IMR-90 (cell line): ENCODE measurements around the gene TNFRSF14. TPM values are rescaled to one million over a fixed set of nuclear protein-coding genes. Genes with fewer than 3 reads are reported as not detected.

Source experiments
- ATAC-seq: fragments of 200-7000 bp; cut with Tn5 transposase; 2 replicates; pipeline ENCODE4 v1.9.1; 2020; ENCODE audit warnings: low read depth, mild to moderate bottlenecking, moderate library complexity
- BruUV-seq: library from RNA; stranded (reverse); fragments of 400-500 nt; replicated peaks from 2 replicates; lab custom pipeline; 2021; lab: Mats Ljungman, UMichigan
- CTCF ChIA-PET: fragments of 300-600 bp; formaldehyde crosslinking; extraction: SDS; loops from one replicate; lab custom pipeline; 2021; ENCODE audit warnings: antibody characterized with exemption; lab: Yijun Ruan, JAX
- POLR2A ChIA-PET: fragments of 300-600 bp; sonication (Branson Sonifier 250); formaldehyde crosslinking; loops from one replicate; lab custom pipeline; 2022; ENCODE audit warnings: antibody characterized with exemption; ENCODE audit not compliant: unreplicated experiment; lab: Charles Lee
- DNase-seq: peaks from one replicate; pipeline ENCODE4 v3.0.0; 2013
- H2AFZ ChIP-seq: replicated peaks from 2 replicates; pipeline ENCODE3; 2013; ENCODE audit warnings: low read length, mild to moderate bottlenecking; ENCODE audit not compliant: poor library complexity
- H2AK5ac ChIP-seq: 2 replicates; pipeline ENCODE4 v1.6.1; 2013; ENCODE audit warnings: low read depth, low read length, inconsistent platforms
- H2AK9ac ChIP-seq: replicated peaks from 2 replicates; pipeline ENCODE3; 2013; ENCODE audit warnings: mild to moderate bottlenecking, low read depth, low read length, moderate library complexity; ENCODE audit not compliant: poor library complexity
- H2BK120ac ChIP-seq: 2 replicates; pipeline ENCODE4 v1.6.1; 2013; ENCODE audit warnings: low read depth, low read length, inconsistent platforms
- H2BK15ac ChIP-seq: 3 replicates; pipeline ENCODE4 v1.6.1; 2013; ENCODE audit warnings: low read depth, low read length, inconsistent platforms
- H2BK20ac ChIP-seq: 2 replicates; pipeline ENCODE4 v1.6.1; 2013; ENCODE audit warnings: low read depth, mild to moderate bottlenecking, inconsistent platforms, low read length, moderate library complexity
- H2BK5ac ChIP-seq: 2 replicates; pipeline ENCODE4 v1.6.1; 2013; ENCODE audit warnings: mild to moderate bottlenecking, low read depth, low read length, inconsistent platforms; ENCODE audit not compliant: poor library complexity, severe bottlenecking
- H3K14ac ChIP-seq: replicated peaks from 2 replicates; pipeline ENCODE4 v1.6.1; 2013; ENCODE audit warnings: low read depth, low read length, inconsistent platforms
- H3K18ac ChIP-seq: 2 replicates; pipeline ENCODE4 v1.6.1; 2013; ENCODE audit warnings: low read depth, low read length, control low read depth
- H3K23ac ChIP-seq: 2 replicates; pipeline ENCODE4 v1.6.1; 2013; ENCODE audit warnings: low read depth, low read length, inconsistent platforms
- H3K27ac ChIP-seq: 2 replicates; pipeline ENCODE4 v1.5.1; 2013; ENCODE audit warnings: mild to moderate bottlenecking, control low read depth, low read length; ENCODE audit not compliant: insufficient read depth
- H3K27me3 ChIP-seq: 2 replicates; pipeline ENCODE4 v1.6.1; 2013; ENCODE audit warnings: low read length; ENCODE audit not compliant: control insufficient read depth, insufficient read depth
- H3K36me3 ChIP-seq: 2 replicates; pipeline ENCODE4 v1.6.1; 2013; ENCODE audit warnings: low read length, mixed read lengths; ENCODE audit not compliant: control insufficient read depth, insufficient read depth
- H3K4ac ChIP-seq: 2 replicates; pipeline ENCODE4 v1.6.1; 2013; ENCODE audit warnings: low read depth, low read length, inconsistent platforms
- H3K4me1 ChIP-seq: 2 replicates; pipeline ENCODE4 v1.6.1; 2013; ENCODE audit warnings: low read length, mixed read lengths; ENCODE audit not compliant: control insufficient read depth, insufficient read depth
- H3K4me2 ChIP-seq: 2 replicates; pipeline ENCODE4 v1.6.1; 2013; ENCODE audit warnings: low read depth, mild to moderate bottlenecking, control low read depth, low read length, moderate library complexity
- H3K4me3 ChIP-seq: 2 replicates; pipeline ENCODE4 v1.5.1; 2013; ENCODE audit warnings: low read depth, mild to moderate bottlenecking, control low read depth, low read length, moderate library complexity; ENCODE audit not compliant: insufficient read depth
- H3K56ac ChIP-seq: 2 replicates; pipeline ENCODE4 v1.6.1; 2013; ENCODE audit warnings: low read length, inconsistent platforms; ENCODE audit not compliant: insufficient read depth; ENCODE audit errors: extremely low read depth
- H3K79me1 ChIP-seq, 2 experiments: 2 replicates each; pipeline ENCODE4 v1.6.1; 2013; ENCODE audit warnings: low read length in 2 of 2, inconsistent platforms in 1 of 2, low read depth in 1 of 2
- H3K9ac ChIP-seq: 2 replicates; pipeline ENCODE4 v1.6.1; 2013; ENCODE audit warnings: low read depth, low read length, control low read depth
- H3K9me1 ChIP-seq: 2 replicates; pipeline ENCODE4 v1.6.1; 2013; ENCODE audit warnings: low read length, inconsistent platforms; ENCODE audit not compliant: insufficient read depth
- H3K9me3 ChIP-seq: 2 replicates; pipeline ENCODE4 v1.6.1; 2013; ENCODE audit warnings: low read length; ENCODE audit not compliant: control insufficient read depth, insufficient read depth
- H4K20me1 ChIP-seq: 2 replicates; pipeline ENCODE4 v1.6.1; 2013; ENCODE audit warnings: low read length, inconsistent platforms; ENCODE audit not compliant: insufficient read depth
- H4K5ac ChIP-seq: 2 replicates; pipeline ENCODE4 v1.6.1; 2013; ENCODE audit warnings: mild to moderate bottlenecking, low read depth, low read length, control low read depth
- H4K8ac ChIP-seq, 2 experiments: 2 replicates each; pipeline ENCODE4 v1.6.1; 2013; ENCODE audit warnings: low read depth in 2 of 2, low read length in 2 of 2, control low read depth in 1 of 2, inconsistent platforms in 1 of 2
- H4K91ac ChIP-seq: 2 replicates; pipeline ENCODE4 v1.6.1; 2013; ENCODE audit warnings: low read depth, low read length, inconsistent platforms; ENCODE audit not compliant: insufficient read depth
- BHLHE40 ChIP-seq: fragments of 150-350 bp; IDR thresholded peaks from 2 replicates; pipeline ENCODE4 v1.6.1; 2016; ENCODE audit warnings: mild to moderate bottlenecking, low read depth, low read length
- CHD1 ChIP-seq: IDR thresholded peaks from 2 replicates; pipeline ENCODE4 v1.6.1; 2012; ENCODE audit warnings: low read depth, low read length, improper control_type of control experiment
- ELK1 ChIP-seq: fragments of 150-350 bp; IDR thresholded peaks from 2 replicates; pipeline ENCODE4 v1.6.1; 2016; ENCODE audit warnings: low read depth, mild to moderate bottlenecking, low read length, moderate library complexity, borderline replicate concordance
- FOS ChIP-seq: fragments of 150-350 bp; IDR thresholded peaks from 2 replicates; pipeline ENCODE4 v1.6.1; 2016; ENCODE audit warnings: low read depth, low read length
- MAZ ChIP-seq: IDR thresholded peaks from 2 replicates; pipeline ENCODE4 v1.6.1; 2012; ENCODE audit warnings: low read depth, mild to moderate bottlenecking, low read length, improper control_type of control experiment, moderate library complexity, borderline replicate concordance
- MXI1 ChIP-seq: IDR thresholded peaks from 2 replicates; pipeline ENCODE4 v1.6.1; 2012; ENCODE audit warnings: low read depth, mild to moderate bottlenecking, low read length, moderate library complexity, borderline replicate concordance
- NFE2L2 ChIP-seq: fragments of 150-350 bp; IDR thresholded peaks from 2 replicates; pipeline ENCODE4 v1.6.1; 2016; ENCODE audit warnings: low read depth, mild to moderate bottlenecking, low read length
- POLR2A ChIP-seq: IDR thresholded peaks from 2 replicates; pipeline ENCODE4 v1.6.1; 2012; ENCODE audit warnings: mild to moderate bottlenecking, low read depth, low read length
- RAD21 ChIP-seq: IDR thresholded peaks from 2 replicates; pipeline ENCODE4 v1.6.1; 2012; ENCODE audit warnings: low read length, improper control_type of control experiment
- RCOR1 ChIP-seq: IDR thresholded peaks from 2 replicates; pipeline ENCODE4 v1.6.1; 2012; ENCODE audit warnings: mild to moderate bottlenecking, low read length, improper control_type of control experiment; ENCODE audit not compliant: insufficient replicate concordance
- RFX5 ChIP-seq: IDR thresholded peaks from 2 replicates; pipeline ENCODE4 v1.8.0; 2012; ENCODE audit warnings: low read depth, mild to moderate bottlenecking, low read length, moderate library complexity
- USF2 ChIP-seq: fragments of 150-350 bp; IDR thresholded peaks from 2 replicates; pipeline ENCODE4 v1.6.1; 2017; ENCODE audit warnings: mild to moderate bottlenecking, antibody characterized with exemption, low read length, low read depth
- WGBS, 2 experiments: methylation state at CpG; one replicate each; pipeline versions ENCODE4 v1.1.5 to v1.1.7; 2013; ENCODE audit warnings: missing lambda C conversion rate in 2 of 2; ENCODE audit not compliant: insufficient read length in 1 of 2; ENCODE audit errors: extremely low coverage in 2 of 2; 5-methylcytosine and 5-hydroxymethylcytosine counted together
- dilution Hi-C: fragments of 300-500 bp; cut with HindIII; formaldehyde crosslinking; loops from one replicate; pipeline ENCODE4 v1.14.3; 2018; ENCODE audit warnings: low sequenced_read_pairs; ENCODE audit not compliant: unreplicated experiment
- in situ Hi-C: fragments of 300-500 bp; cut with MboI; formaldehyde crosslinking; loops from 3 replicates; pipeline ENCODE4 v1.14.3; 2019; ENCODE audit warnings: low sequenced_read_pairs, inconsistent platforms, mixed read lengths
- intact Hi-C: fragments of 100-400 bp; cut with micrococcal nuclease; formaldehyde crosslinking; loops from 2 replicates; pipeline ENCODE4 v1.10.0; 2022
- polyA plus RNA-seq, 3 experiments: library from polyadenylated mRNA; depleted of rRNA; stranded (reverse); fragments of >200 nt; gene quantifications; 2 replicates each; pipeline ENCODE4 v1.2.3, GENCODE V29; 2012; ENCODE audit warnings: low replicate concordance in 1 of 3
- total RNA-seq: library from RNA; depleted of rRNA; stranded (reverse); fragments of >200 nt; gene quantifications from 2 replicates; pipeline ENCODE4 v1.2.3, GENCODE V29; 2012

TNFRSF14 gene
- total and polyA plus RNA-seq, 2 of the 4 experiments (the other 2 are of a cell fraction) = 1.3 to 4.2 TPM

GRCh38 chr1:2586154-2587070 is 30.2 kb downstream of the TNFRSF14 start, which contains the start of gene PRXL2B:
Gene PRXL2B (plus strand): TSS chr1:2586777. CDS start chr1:2586886, 109 bp downstream.
- peaks cover 2% of the 10 kb centered on the region; the same call in 1 of the 2 replicates for H3K36me3 ChIP-seq
- no TSS peak for BruUV-seq
- DNase-seq = peak; percentile 98
- TF ChIP-seq POLR2A (no peak), RFX5 (no peak), USF2 (no peak), ELK1 (no peak), NFE2L2 (no peak), RCOR1 (no peak), MXI1 (peak; percentile 52; the same call in 1 of the 2 replicates), BHLHE40 (no peak), RAD21 (no peak), CHD1 (no peak), FOS (no peak), MAZ (peak; percentile 57; the same call in 1 of the 2 replicates)
- peak within 1 kb of the TSS; percentile 81; the same call in 1 of the 2 replicates for H3K23ac ChIP-seq
- peak within 1 kb of the TSS; percentile 92 for H3K14ac ChIP-seq
- in situ Hi-C loops = no loop called here
- peak within 1 kb of the TSS; percentile 40 for H4K5ac ChIP-seq
- peak within 1 kb of the TSS; percentile 95 for H3K4me3 ChIP-seq
- H3K4me1 ChIP-seq = peaks cover 14% of the 10 kb centered on the region
- ChIA-PET POLR2A (no interaction called here), CTCF (interaction anchor here (1.1 kb wide), 1 partner anchor 25 kb away, joined by 4 read pairs; no protein-coding TSS in a partner anchor)
- H3K56ac ChIP-seq = peak within 1 kb of the TSS; percentile 61; the same call in 1 of the 2 replicates
- H2BK120ac ChIP-seq = peak within 1 kb of the TSS; percentile 54
- H3K9me3 ChIP-seq = no peaks in the 10 kb centered on the region
- peak within 1 kb of the TSS; percentile 97 for H2AK9ac ChIP-seq
- H3K4me2 ChIP-seq = peak within 1 kb of the TSS; percentile 87
- no peak within 1 kb of the TSS for H2BK20ac ChIP-seq
- H3K79me1 ChIP-seq = peaks cover 0 to 26% of the 10 kb centered on the region in 2 experiments; a peak in 2 of 4 replicates
- peak within 1 kb of the TSS; percentile 100 for H2AFZ ChIP-seq
- peak within 1 kb of the TSS; percentile 72; the same call in 1 of the 2 replicates for H4K91ac ChIP-seq
- H3K9me1 ChIP-seq = peaks cover 5% of the 10 kb centered on the region
- dilution Hi-C loops = no loop called here
- peak within 1 kb of the TSS; percentile 58; the same call in 1 of the 2 replicates for H3K18ac ChIP-seq
- peak within 1 kb of the TSS; percentile 88 to 97 for H4K8ac ChIP-seq
- intact Hi-C loops = loop anchor here (1.0 to 2.0 kb wide), 3 partner anchors 25 to 726 kb away; no protein-coding TSS in a partner anchor
- WGBS, 2 experiments = 1% methylated on average over 22 of the region's 107 CpGs; no CpG with 5 or more reads in 1 of the 2 experiments
- peak within 1 kb of the TSS; percentile 61 for H2AK5ac ChIP-seq
- H3K4ac ChIP-seq = peak within 1 kb of the TSS; percentile 94
- H4K20me1 ChIP-seq = no peaks in the 10 kb centered on the region; the same call in 1 of the 2 replicates
- peak within 1 kb of the TSS; percentile 88 for H3K9ac ChIP-seq
- H2BK15ac ChIP-seq = no peak within 1 kb of the TSS
- H3K27me3 ChIP-seq = no peaks in the 10 kb centered on the region
- peak within 1 kb of the TSS; percentile 88 for H3K27ac ChIP-seq
- peak within 1 kb of the TSS; percentile 81 for H2BK5ac ChIP-seq
- peak; percentile 90 for ATAC-seq
